Measurements from ENCODE around the gene NUAK1.
A peak's percentile ranks its signal among the peaks of the same experiment; 100 is the strongest.

NUAK1 gene

DNA sequence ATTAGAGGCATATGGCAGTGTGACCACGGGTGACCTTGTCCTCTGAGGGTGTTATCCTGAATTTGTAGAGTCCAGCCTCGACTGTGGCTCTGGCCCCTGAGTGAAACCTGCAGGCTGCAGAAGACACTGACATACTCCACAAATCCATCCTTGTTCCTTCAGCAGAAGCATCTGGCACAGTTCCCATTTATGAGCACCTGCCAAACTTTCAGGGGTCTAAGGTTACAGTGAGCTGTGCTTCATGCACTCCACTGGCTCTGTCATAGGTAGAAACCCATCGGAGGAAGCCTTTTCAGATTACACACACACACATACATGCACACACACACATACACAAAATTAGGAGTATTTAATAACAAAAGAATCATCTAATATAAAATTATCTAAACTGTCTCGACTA lies 13.6 kb upstream of the NUAK1 start:
- no peak overlapping the region for H2AFZ ChIP-seq (ENCODE audit: low read depth, low read length, severe bottlenecking)
- H3K4me3 ChIP-seq (ENCODE audit: insufficient read depth, low read length, poor library complexity, severe bottlenecking) = no peak overlapping the region
- H3F3A ChIP-seq (ENCODE audit: insufficient read depth) = no peaks in the 10 kb centered on the region
- no peaks in the 10 kb centered on the region for H4K20me1 ChIP-seq (ENCODE audit: low read depth, low read length)
- H3K27ac ChIP-seq (ENCODE audit: low read depth, low read length) = no peak overlapping the region
- no peaks in the 10 kb centered on the region for H3K9me2 ChIP-seq (replicated peaks; ENCODE audit: insufficient read depth, low read length)
- H3K27me3 ChIP-seq (ENCODE audit: low read length) = no peaks in the 10 kb centered on the region
- no peak overlapping the region for H3K4me2 ChIP-seq (ENCODE audit: low read depth, low read length, poor library complexity, severe bottlenecking)
- H3K36me3 ChIP-seq (ENCODE audit: low read length) = no peaks in the 10 kb centered on the region
- no peak overlapping the region for H3K9ac ChIP-seq (ENCODE audit: low read length)
- TF ChIP-seq, protein P1, sequence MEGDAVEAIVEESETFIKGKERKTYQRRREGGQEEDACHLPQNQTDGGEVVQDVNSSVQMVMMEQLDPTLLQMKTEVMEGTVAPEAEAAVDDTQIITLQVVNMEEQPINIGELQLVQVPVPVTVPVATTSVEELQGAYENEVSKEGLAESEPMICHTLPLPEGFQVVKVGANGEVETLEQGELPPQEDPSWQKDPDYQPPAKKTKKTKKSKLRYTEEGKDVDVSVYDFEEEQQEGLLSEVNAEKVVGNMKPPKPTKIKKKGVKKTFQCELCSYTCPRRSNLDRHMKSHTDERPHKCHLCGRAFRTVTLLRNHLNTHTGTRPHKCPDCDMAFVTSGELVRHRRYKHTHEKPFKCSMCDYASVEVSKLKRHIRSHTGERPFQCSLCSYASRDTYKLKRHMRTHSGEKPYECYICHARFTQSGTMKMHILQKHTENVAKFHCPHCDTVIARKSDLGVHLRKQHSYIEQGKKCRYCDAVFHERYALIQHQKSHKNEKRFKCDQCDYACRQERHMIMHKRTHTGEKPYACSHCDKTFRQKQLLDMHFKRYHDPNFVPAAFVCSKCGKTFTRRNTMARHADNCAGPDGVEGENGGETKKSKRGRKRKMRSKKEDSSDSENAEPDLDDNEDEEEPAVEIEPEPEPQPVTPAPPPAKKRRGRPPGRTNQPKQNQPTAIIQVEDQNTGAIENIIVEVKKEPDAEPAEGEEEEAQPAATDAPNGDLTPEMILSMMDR (IDR thresholded peaks at IDR 0.05; ENCODE audit: insufficient read depth, low read length, poor library complexity, severe bottlenecking) = no peak
- TF ChIP-seq EZH2phosphoT487 (conservative IDR thresholded peaks at IDR 0.05; ENCODE audit: low read length) = no peak
- no peaks in the 10 kb centered on the region for H3K79me2 ChIP-seq (ENCODE audit: insufficient read depth, low read length)
- no peaks in the 10 kb centered on the region for H3K9me3 ChIP-seq (ENCODE audit: insufficient read depth, low read length)

DNA sequence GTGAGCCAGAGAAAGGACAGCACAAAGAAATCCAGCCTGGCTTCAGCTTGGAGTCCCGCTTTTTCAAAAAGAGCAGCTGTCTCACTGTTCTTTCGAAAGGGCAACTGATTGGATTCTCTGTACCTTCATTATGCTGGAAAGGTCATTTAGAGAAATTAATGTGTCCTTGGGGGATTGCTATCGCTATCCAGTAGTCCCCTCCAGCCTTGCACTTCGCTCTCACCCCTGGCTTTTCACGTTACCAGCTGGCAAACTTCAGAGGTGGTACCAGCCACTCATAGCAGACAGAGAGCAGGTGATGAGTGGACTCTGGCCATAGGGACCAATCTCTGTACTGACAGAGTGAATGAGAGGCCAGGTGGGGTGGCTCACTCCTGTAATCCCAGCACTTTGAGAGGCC lies 11.8 kb upstream of the NUAK1 start:
- H3K79me2 ChIP-seq (ENCODE audit: insufficient read depth, low read length) = no peaks in the 10 kb centered on the region
- no peak overlapping the region for H3K9ac ChIP-seq (ENCODE audit: low read length)
- no peak overlapping the region for H3K27ac ChIP-seq (ENCODE audit: low read depth, low read length)
- no peaks in the 10 kb centered on the region for H4K20me1 ChIP-seq (ENCODE audit: low read depth, low read length)
- no peaks in the 10 kb centered on the region for H3K9me2 ChIP-seq (replicated peaks; ENCODE audit: insufficient read depth, low read length)
- H2AFZ ChIP-seq (ENCODE audit: low read depth, low read length, severe bottlenecking) = no peak overlapping the region
- TF ChIP-seq, protein P1 (IDR thresholded peaks at IDR 0.05; ENCODE audit: insufficient read depth, low read length, poor library complexity, severe bottlenecking) = no peak
- no peak for TF ChIP-seq EZH2phosphoT487 (conservative IDR thresholded peaks at IDR 0.05; ENCODE audit: low read length)
- H3F3A ChIP-seq (ENCODE audit: insufficient read depth) = no peaks in the 10 kb centered on the region
- H3K4me2 ChIP-seq (ENCODE audit: low read depth, low read length, poor library complexity, severe bottlenecking) = no peak overlapping the region
- no peaks in the 10 kb centered on the region for H3K9me3 ChIP-seq (ENCODE audit: insufficient read depth, low read length)
- H3K27me3 ChIP-seq (ENCODE audit: low read length) = no peaks in the 10 kb centered on the region
- no peak overlapping the region for H3K4me3 ChIP-seq (ENCODE audit: insufficient read depth, low read length, poor library complexity, severe bottlenecking)
- H3K36me3 ChIP-seq (ENCODE audit: low read length) = no peaks in the 10 kb centered on the region

DNA sequence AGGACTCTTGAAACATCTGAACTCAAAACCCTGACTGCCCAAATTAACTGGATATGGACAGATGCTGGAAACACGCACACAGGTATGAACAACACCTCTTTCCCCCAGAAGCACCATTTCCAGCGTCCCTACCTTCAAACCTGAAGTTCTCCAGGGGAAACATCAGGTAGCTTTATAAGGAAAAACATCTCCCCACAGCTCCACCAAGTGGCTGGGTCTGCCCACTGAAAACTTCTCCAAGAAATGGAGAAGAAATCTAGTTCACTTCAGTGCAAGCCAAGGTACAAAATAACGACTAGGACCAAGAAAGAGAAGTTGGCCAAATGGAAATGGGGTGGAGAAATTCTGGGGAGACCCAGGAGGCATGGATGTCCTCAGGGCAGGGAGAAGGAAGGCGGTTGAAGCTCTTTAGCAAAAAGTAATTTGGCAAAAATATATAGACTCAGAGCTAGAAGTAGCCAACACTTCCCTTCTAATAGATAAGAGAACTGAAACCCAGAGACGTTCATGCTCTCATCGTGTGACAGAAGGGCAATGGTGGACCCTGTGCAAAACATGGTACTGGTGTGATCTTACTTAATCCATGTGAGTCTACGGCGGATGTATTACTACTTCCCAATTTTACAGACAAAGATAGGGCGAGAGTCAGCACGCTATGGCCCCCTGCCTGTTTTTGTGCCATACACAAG lies 10.5 kb upstream of the NUAK1 start:
- no peak overlapping the region for H3K4me2 ChIP-seq (ENCODE audit: low read depth, low read length, poor library complexity, severe bottlenecking)
- no peak overlapping the region for H3K27ac ChIP-seq (ENCODE audit: low read depth, low read length)
- H3K79me2 ChIP-seq (ENCODE audit: insufficient read depth, low read length) = no peaks in the 10 kb centered on the region

More for the DNA sequence above, 10.5 kb upstream of the NUAK1 start:
- Histone ChIP-seq H3F3A (ENCODE audit: insufficient read depth) (no peaks in the 10 kb centered on the region), H3K4me3 (ENCODE audit: insufficient read depth, low read length, poor library complexity, severe bottlenecking) (no peak overlapping the region), H3K36me3 (ENCODE audit: low read length) (no peaks in the 10 kb centered on the region), H3K27me3 (ENCODE audit: low read length) (no peaks in the 10 kb centered on the region), H3K9ac (ENCODE audit: low read length) (no peak overlapping the region), H2AFZ (ENCODE audit: low read depth, low read length, severe bottlenecking) (no peak overlapping the region), H4K20me1 (ENCODE audit: low read depth, low read length) (no peaks in the 10 kb centered on the region), H3K9me2 (replicated peaks; ENCODE audit: insufficient read depth, low read length) (no peaks in the 10 kb centered on the region), H3K9me3 (ENCODE audit: insufficient read depth, low read length) (no peaks in the 10 kb centered on the region)
- TF ChIP-seq, protein P1 (IDR thresholded peaks at IDR 0.05; ENCODE audit: insufficient read depth, low read length, poor library complexity, severe bottlenecking) = peak; percentile 35
- TF ChIP-seq EZH2phosphoT487 (conservative IDR thresholded peaks at IDR 0.05; ENCODE audit: low read length) = no peak

Measured in SU-DHL-6 (cell line).